ENCODE measurements around the gene RPS6KA2.

- no peak for TF ChIP-seq CTCF (conservative IDR thresholded peaks at IDR 0.05)
- no peak for TF ChIP-seq EZH2 (IDR thresholded peaks at IDR 0.05; ENCODE audit: low read depth)
Observed at GRCh38 chr6:166460473-166461437, 166.3 kb downstream of the RPS6KA2 start.
